H1 (cell line): ENCODE data around the gene VWA3B. TPM values are rescaled to one million over a fixed set of nuclear protein-coding genes. Genes with fewer than 3 reads are reported as not detected.

Experiments used
- CHD2 ChIP-seq: IDR thresholded peaks from 2 replicates; pipeline ENCODE4 v1.6.1; 2012; ENCODE audit warnings: low read length, improper control_type of control experiment
- KDM1A ChIP-seq: fragments of 200-600, 300-600 bp; sonication (generic); IDR thresholded peaks from 2 replicates; pipeline ENCODE4 v1.7.1; 2016; ENCODE audit warnings: mild to moderate bottlenecking, low read length, borderline replicate concordance
- MAFK ChIP-seq: IDR thresholded peaks from 2 replicates; pipeline ENCODE4 v1.6.1; 2012; ENCODE audit warnings: low read depth, mild to moderate bottlenecking, improper control_type of control experiment, low read length
- RFX5 ChIP-seq: IDR thresholded peaks from 2 replicates; pipeline ENCODE4 v1.6.1; 2011; ENCODE audit warnings: low read depth, low read length, improper control_type of control experiment, borderline replicate concordance
- polyA plus RNA-seq, 7 experiments: library from polyadenylated mRNA; depleted of rRNA in 3 of 7; stranded (reverse) in 5 of 7; unstranded in 2 of 7; fragments of >200 nt in 5 of 7; fragments of 200-250 nt in 2 of 7; gene quantifications; 1 replicate in 5 of 7; 2 replicates in 1 of 7; 4 replicates in 1 of 7; pipeline versions ENCODE4 v1.2.1 to v1.2.3, GENCODE V29; 2011 to 2013; ENCODE audit warnings: missing spikeins in 2 of 7, mixed read lengths in 2 of 7
- total RNA-seq: library from RNA; stranded (reverse); fragmentation: NEBNext Ultra II Directional; extraction: Animal tissue kit (Norgen Biotek cat#: 25700); gene quantifications from 2 replicates; pipeline ENCODE4 v1.2.1, GENCODE V29; 2021

The VWA3B gene
- total and polyA plus RNA-seq, 2 of the 8 experiments (the other 6 are each of a cell fraction or from before 2014, with no cell fraction given), result not detected

- TF ChIP-seq RFX5 (no peak), CHD2 (no peak), KDM1A (no peak), MAFK (no peak)
These were observed 15.9 kb downstream of the VWA3B start (continued) for GRCh38 chr2:98102878-98103277.
